Brain microvascular endothelial cell (primary cell): ENCODE data around the gene DIAPH1.

Source experiments
- DNase-seq: peaks from one replicate; pipeline ENCODE4 v3.0.0-alpha.2; 2020
- H3K27ac ChIP-seq: fragments of 250-450 bp; sonication (Bioruptor Pico); 2 replicates; pipeline ENCODE4 v1.5.1; 2020; ENCODE audit warnings: mild to moderate bottlenecking, moderate library complexity
- H3K27me3 ChIP-seq: fragments of 250-450 bp; sonication (Bioruptor Pico); replicated peaks from 2 replicates; pipeline ENCODE4 v1.5.1; 2020; ENCODE audit warnings: mild to moderate bottlenecking
- H3K36me3 ChIP-seq: fragments of 250-450 bp; sonication (Bioruptor Pico); replicated peaks from 2 replicates; pipeline ENCODE4 v1.5.1; 2020; ENCODE audit warnings: mild to moderate bottlenecking
- H3K4me3 ChIP-seq: 2 replicates; pipeline ENCODE4 v1.5.1; 2011; ENCODE audit warnings: low read depth, mild to moderate bottlenecking, control low read depth, low read length, moderate library complexity
- CTCF ChIP-seq: IDR thresholded peaks from 2 replicates; pipeline ENCODE4 v1.5.1; 2011; ENCODE audit warnings: low read depth, mild to moderate bottlenecking, moderate library complexity, low read length, control low read depth, inconsistent platforms; ENCODE audit errors: missing control alignments
- in situ Hi-C: cut with HindIII; loops from 2 replicates; pipeline ENCODE4 v1.10.0; 2017; ENCODE audit warnings: low sequenced_read_pairs, low pct_ligation_motif_present

Gene DIAPH1

GRCh38 chr5:141573489-141574121 is 45.2 kb downstream of the DIAPH1 start:
- TF ChIP-seq CTCF: no peak
- no peak for DNase-seq
- H3K27me3 ChIP-seq: no peaks in the 10 kb centered on the region
- no peak overlapping the region for H3K4me3 ChIP-seq
- peaks cover 67% of the 10 kb centered on the region for H3K36me3 ChIP-seq
- in situ Hi-C loops: no loop called here
- H3K27ac ChIP-seq: no peak overlapping the region

GRCh38 chr5:141570655-141571054 is 48.1 kb downstream of the DIAPH1 start:
- H3K27me3 ChIP-seq: no peaks in the 10 kb centered on the region
- peaks cover 50% of the 10 kb centered on the region for H3K36me3 ChIP-seq
- H3K27ac ChIP-seq: no peak overlapping the region
- no peak overlapping the region for H3K4me3 ChIP-seq
- in situ Hi-C loops: no loop called here
- TF ChIP-seq CTCF: no peak
- no peak for DNase-seq

GRCh38 chr5:141567513-141568117 is 51.2 kb downstream of the DIAPH1 start:
- H3K4me3 ChIP-seq: no peak overlapping the region
- peak; percentile 83 for TF ChIP-seq CTCF
- no peak for DNase-seq
- in situ Hi-C loops: no loop called here
- H3K36me3 ChIP-seq: peaks cover 37% of the 10 kb centered on the region
- no peaks in the 10 kb centered on the region for H3K27me3 ChIP-seq
- no peak overlapping the region for H3K27ac ChIP-seq

- TF ChIP-seq CTCF: no peak
- in situ Hi-C loops: no loop called here
- Histone ChIP-seq H3K4me3 (no peak overlapping the region), H3K27ac (peak overlapping the region; percentile 9), H3K27me3 (no peaks in the 10 kb centered on the region), H3K36me3 (peaks cover 23% of the 10 kb centered on the region)
- no peak for DNase-seq
Measured at GRCh38 chr5:141565826-141566570, 52.8 kb downstream of the DIAPH1 start.

GRCh38 chr5:141564216-141564692 is 54.5 kb downstream of the DIAPH1 start:
- H3K36me3 ChIP-seq: peaks cover 16% of the 10 kb centered on the region
- peak overlapping the region; percentile 84 for H3K27ac ChIP-seq
- TF ChIP-seq CTCF: peak; percentile 80
- H3K27me3 ChIP-seq: no peaks in the 10 kb centered on the region
- no peak overlapping the region for H3K4me3 ChIP-seq
- in situ Hi-C loops: no loop called here
- DNase-seq: peak; percentile 96
